ENCODE measurements around the gene ELMO3. TPM values are rescaled to one million over a fixed set of nuclear protein-coding genes. Genes with fewer than 3 reads are reported as not detected.

Gene ELMO3
- total RNA-seq, 6 experiments from 2014 or later, result 0.79 to 1.3 (median 1.1) TPM

DNA sequence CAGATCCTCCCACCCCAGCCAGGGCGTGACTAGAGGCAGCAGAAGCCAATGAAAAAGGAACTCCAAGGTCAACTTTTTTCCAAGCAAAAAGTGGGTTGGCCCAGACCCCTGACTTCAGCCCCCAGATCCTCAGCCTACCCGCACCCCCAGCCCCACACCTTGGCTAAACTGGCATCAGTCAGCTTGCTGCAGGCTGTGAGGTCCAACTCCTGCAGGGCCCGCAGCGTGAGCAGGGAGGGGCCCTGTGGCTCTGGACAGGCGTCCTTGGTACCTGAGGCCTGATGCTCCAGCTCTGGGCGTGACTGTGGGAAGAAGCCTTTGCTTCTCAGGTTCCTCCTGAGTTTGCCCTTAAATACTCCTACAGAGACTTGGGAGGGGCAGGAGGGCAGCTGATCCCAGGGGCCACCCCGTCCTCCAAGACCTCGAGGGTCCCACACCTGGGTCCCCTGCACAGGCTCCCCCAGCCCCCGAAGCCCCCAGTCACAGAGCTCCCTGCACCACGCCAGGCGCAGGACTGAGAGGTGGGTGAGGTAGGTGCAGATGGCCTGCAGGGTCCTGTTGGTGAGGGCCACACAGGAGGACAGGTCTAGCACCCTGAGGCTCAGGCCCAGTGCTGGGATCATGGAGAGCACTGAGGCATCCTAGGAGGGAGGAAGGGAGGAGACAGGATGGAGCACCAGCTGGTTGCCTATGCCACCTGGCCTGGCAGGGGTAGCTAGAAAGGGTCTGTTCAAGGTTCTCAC lies 9.4 kb downstream of the ELMO3 start:
- peaks cover 4% of the 10 kb centered on the region for H3K27me3 Mint-ChIP-seq (ENCODE audit: insufficient read depth)
- H3K36me3 Mint-ChIP-seq (ENCODE audit: low read depth), result no peaks in the 10 kb centered on the region
- TF ChIP-seq, protein P1, sequence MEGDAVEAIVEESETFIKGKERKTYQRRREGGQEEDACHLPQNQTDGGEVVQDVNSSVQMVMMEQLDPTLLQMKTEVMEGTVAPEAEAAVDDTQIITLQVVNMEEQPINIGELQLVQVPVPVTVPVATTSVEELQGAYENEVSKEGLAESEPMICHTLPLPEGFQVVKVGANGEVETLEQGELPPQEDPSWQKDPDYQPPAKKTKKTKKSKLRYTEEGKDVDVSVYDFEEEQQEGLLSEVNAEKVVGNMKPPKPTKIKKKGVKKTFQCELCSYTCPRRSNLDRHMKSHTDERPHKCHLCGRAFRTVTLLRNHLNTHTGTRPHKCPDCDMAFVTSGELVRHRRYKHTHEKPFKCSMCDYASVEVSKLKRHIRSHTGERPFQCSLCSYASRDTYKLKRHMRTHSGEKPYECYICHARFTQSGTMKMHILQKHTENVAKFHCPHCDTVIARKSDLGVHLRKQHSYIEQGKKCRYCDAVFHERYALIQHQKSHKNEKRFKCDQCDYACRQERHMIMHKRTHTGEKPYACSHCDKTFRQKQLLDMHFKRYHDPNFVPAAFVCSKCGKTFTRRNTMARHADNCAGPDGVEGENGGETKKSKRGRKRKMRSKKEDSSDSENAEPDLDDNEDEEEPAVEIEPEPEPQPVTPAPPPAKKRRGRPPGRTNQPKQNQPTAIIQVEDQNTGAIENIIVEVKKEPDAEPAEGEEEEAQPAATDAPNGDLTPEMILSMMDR (IDR thresholded peaks at IDR 0.05), result no peak
- peak overlapping the region; percentile 83 for H3K27ac Mint-ChIP-seq
- H3K9me3 Mint-ChIP-seq, result no peaks in the 10 kb centered on the region
- no peak for DNase-seq
- H3K4me1 Mint-ChIP-seq (ENCODE audit: low read depth), result peaks cover 32% of the 10 kb centered on the region
- H3K4me3 Mint-ChIP-seq, result no peak overlapping the region

DNA sequence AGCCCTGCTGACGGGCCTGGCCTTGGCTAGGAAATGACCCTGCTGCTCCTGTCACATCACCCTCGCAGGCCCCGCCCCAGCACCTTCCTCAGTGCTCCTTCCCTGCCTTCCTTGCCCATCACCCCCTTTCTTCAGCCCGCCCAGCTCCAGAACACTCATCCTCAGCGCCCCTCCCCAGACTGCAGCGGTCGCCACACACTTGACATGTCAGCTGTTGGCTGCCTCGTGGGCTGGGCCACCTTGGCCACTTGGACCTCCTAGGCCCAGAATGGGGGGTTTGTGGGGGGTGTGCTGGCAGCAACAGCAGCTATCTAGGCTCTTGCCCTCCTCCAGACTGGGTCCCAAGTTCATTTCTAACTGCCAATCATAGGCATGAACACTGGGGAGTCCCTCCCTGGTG lies 10.6 kb downstream of the ELMO3 start:
- Mint-ChIP-seq H3K4me3 (no peak overlapping the region), H3K9me3 (no peaks in the 10 kb centered on the region), H3K27ac (no peak overlapping the region), H3K4me1 (ENCODE audit: low read depth) (peaks cover 32% of the 10 kb centered on the region), H3K36me3 (ENCODE audit: low read depth) (no peaks in the 10 kb centered on the region), H3K27me3 (ENCODE audit: insufficient read depth) (peaks cover 4% of the 10 kb centered on the region)
- TF ChIP-seq, protein P1 (IDR thresholded peaks at IDR 0.05), result no peak
- DNase-seq, result no peak

- TF ChIP-seq, protein P1 (IDR thresholded peaks at IDR 0.05), result no peak
- Mint-ChIP-seq H3K4me1 (ENCODE audit: low read depth) (peaks cover 32% of the 10 kb centered on the region), H3K4me3 (no peak overlapping the region), H3K36me3 (ENCODE audit: low read depth) (no peaks in the 10 kb centered on the region), H3K27me3 (ENCODE audit: insufficient read depth) (peaks cover 3% of the 10 kb centered on the region), H3K9me3 (no peaks in the 10 kb centered on the region), H3K27ac (no peak overlapping the region)
- DNase-seq, result no peak
Measured at GRCh38 chr16:67210069-67210937, 11.4 kb downstream of the ELMO3 start.

- Mint-ChIP-seq H3K36me3 (ENCODE audit: low read depth) (peaks cover 3% of the 10 kb centered on the region; the same call in 1 of the 2 replicates), H3K4me1 (ENCODE audit: low read depth) (peaks cover 36% of the 10 kb centered on the region), H3K27me3 (ENCODE audit: insufficient read depth) (peaks cover 5% of the 10 kb centered on the region; the same call in 1 of the 2 replicates), H3K27ac (no peak overlapping the region), H3K9me3 (no peaks in the 10 kb centered on the region), H3K4me3 (no peak overlapping the region)
- no peak for DNase-seq
- TF ChIP-seq, protein P1 (IDR thresholded peaks at IDR 0.05), result no peak
Measured at GRCh38 chr16:67211674-67212073, 12.7 kb downstream of the ELMO3 start.

- Mint-ChIP-seq H3K9me3 (no peaks in the 10 kb centered on the region), H3K36me3 (ENCODE audit: low read depth) (peaks cover 10% of the 10 kb centered on the region), H3K27me3 (ENCODE audit: insufficient read depth) (peaks cover 7% of the 10 kb centered on the region; the same call in 1 of the 2 replicates), H3K4me1 (ENCODE audit: low read depth) (peaks cover 36% of the 10 kb centered on the region), H3K27ac (no peak overlapping the region), H3K4me3 (no peak overlapping the region)
- no peak for DNase-seq
- TF ChIP-seq, protein P1 (IDR thresholded peaks at IDR 0.05), result no peak
Measured at GRCh38 chr16:67212766-67213165, 13.8 kb downstream of the ELMO3 start.
